HepG2 (cell line): ENCODE data around the gene ETV6. TPM values are rescaled to one million over a fixed set of nuclear protein-coding genes. Genes with fewer than 3 reads are reported as not detected.
A peak's percentile ranks its signal among the peaks of the same experiment; 100 is the strongest.
"Not testable (repeated sequence)": the region's sequence is repeated elsewhere in the genome, so short reads cannot be mapped to it uniquely, and the experiment has no call there.

Experiments
- ATAC-seq: fragments of 200-7000 bp; cut with Tn5 transposase; 3 replicates; pipeline ENCODE4 v1.9.1; 2020; ENCODE audit warnings: mild to moderate bottlenecking, moderate library complexity
- BruUV-seq: library from RNA; stranded (reverse); fragments of 400-500 nt; replicated peaks from 2 replicates; lab custom pipeline; 2021; lab: Mats Ljungman, UMichigan
- CTCF ChIA-PET: fragments of 300-600 bp; formaldehyde crosslinking; extraction: SDS; loops from one replicate; lab custom pipeline; 2021; ENCODE audit warnings: low total read pairs, inconsistent platforms, low intra/inter-chr PET ratio; lab: Yijun Ruan, JAX
- POLR2A ChIA-PET: fragments of 350-600 bp; sonication (Branson Sonifier 250); formaldehyde crosslinking; loops from one replicate; lab custom pipeline; 2020; ENCODE audit warnings: antibody characterized with exemption, inconsistent platforms; lab: Yijun Ruan, JAX
- DNase-seq: peaks from one replicate; pipeline ENCODE4 v3.0.0-alpha.2; 2015; ENCODE audit warnings: low spot score
- FAIRE-seq: peaks from 3 replicates; lab custom pipeline; 2011; peaks lifted over from hg19 to GRCh38; lab: Jason Lieb, UNC
- H2AFZ ChIP-seq: one replicate; pipeline ENCODE4 v1.6.1; 2011; ENCODE audit warnings: low read length, inconsistent platforms
- H3K27ac ChIP-seq: fragments of 300-600 bp; 3 replicates; pipeline ENCODE4 v1.8.0; 2011; ENCODE audit warnings: mixed run types, mild to moderate bottlenecking, mixed read lengths, low read length, inconsistent platforms; ENCODE audit not compliant: insufficient read depth; ENCODE audit errors: extremely low read length
- H3K27me3 ChIP-seq, 2 experiments: fragments of 200-600 bp in 1 of 2; 2 replicates in 1 of 2; 3 replicates in 1 of 2; pipeline versions ENCODE4 v1.6.0 to v1.8.0; 2011; ENCODE audit warnings: low read length in 2 of 2, mild to moderate bottlenecking in 2 of 2, moderate library complexity in 2 of 2, inconsistent platforms in 1 of 2; ENCODE audit not compliant: insufficient read depth in 2 of 2, control insufficient read depth in 1 of 2
- H3K36me3 ChIP-seq, 2 experiments: fragments of 200-600 bp in 1 of 2; replicated peaks in 1 of 2; 2 replicates in 1 of 2; 3 replicates in 1 of 2; pipeline versions ENCODE4 v1.5.1 to v1.8.0; 2011; ENCODE audit warnings: low read length in 2 of 2, inconsistent platforms in 1 of 2; ENCODE audit not compliant: insufficient read depth in 2 of 2, control insufficient read depth in 1 of 2
- H3K4me1 ChIP-seq: 2 replicates; pipeline ENCODE4 v1.5.1; 2012; ENCODE audit warnings: low read length, inconsistent platforms; ENCODE audit not compliant: insufficient read depth
- H3K4me2 ChIP-seq: 2 replicates; pipeline ENCODE4 v1.6.0; 2011; ENCODE audit warnings: low read depth, low read length, inconsistent platforms
- H3K4me3 ChIP-seq, 3 experiments: fragments of 200-600 bp in 1 of 3; sonication (generic), shearing (Covaris generic) in 1 of 3; replicated peaks in 1 of 3; 2 replicates each; pipeline ENCODE4 v1.5.1; 2011 to 2016; ENCODE audit warnings: low read length in 3 of 3, inconsistent platforms in 2 of 3, low read depth in 2 of 3, mild to moderate bottlenecking in 2 of 3, control low read depth in 1 of 3, mixed read lengths in 1 of 3; ENCODE audit not compliant: insufficient read depth in 1 of 3
- H3K79me2 ChIP-seq: one replicate; pipeline ENCODE4 v1.6.1; 2011; ENCODE audit warnings: low read length, inconsistent platforms; ENCODE audit not compliant: insufficient read depth
- H3K9ac ChIP-seq: 2 replicates; pipeline ENCODE4 v1.6.0; 2011; ENCODE audit warnings: mild to moderate bottlenecking, low read depth, low read length, inconsistent platforms; ENCODE audit not compliant: insufficient read depth
- H3K9me3 ChIP-seq: 2 replicates; pipeline ENCODE4 v1.5.1; 2012; ENCODE audit warnings: mild to moderate bottlenecking, low read length
- H4K20me1 ChIP-seq: 2 replicates; pipeline ENCODE4 v1.6.0; 2011; ENCODE audit warnings: inconsistent platforms, mild to moderate bottlenecking, low read length, moderate library complexity; ENCODE audit not compliant: insufficient read depth
- ARID5B ChIP-seq: IDR thresholded peaks from 2 replicates; pipeline ENCODE4 v1.4.0; 2020; ENCODE audit warnings: mild to moderate bottlenecking, missing genetic modification reagents
- ETV5 ChIP-seq: IDR thresholded peaks from 2 replicates; pipeline ENCODE4 v1.6.1; 2018; ENCODE audit warnings: missing biosample characterization, missing genetic modification reagents, inconsistent platforms, borderline replicate concordance
- FOXA1 ChIP-seq, 2 experiments: fragments of 450-650 bp in 1 of 2; sonication (generic) in 1 of 2; formaldehyde crosslinking in 1 of 2; IDR thresholded peaks; 2 replicates each; pipeline versions ENCODE4 v1.4.0 to v1.6.1; 2016 to 2020; ENCODE audit warnings: missing genetic modification reagents in 1 of 2
- FOXA3 ChIP-seq: IDR thresholded peaks from 2 replicates; pipeline ENCODE4 v1.6.1; 2016; ENCODE audit warnings: missing genetic modification reagents, missing compliant biosample characterization
- FOXJ3 ChIP-seq: sonication (generic); formaldehyde crosslinking; IDR thresholded peaks from 2 replicates; pipeline ENCODE4 v1.4.0; 2020; ENCODE audit warnings: missing genetic modification reagents, mild to moderate bottlenecking, borderline replicate concordance
- FOXP1 ChIP-seq, 2 experiments: fragments of 450-650 bp in 1 of 2; IDR thresholded peaks; 2 replicates each; pipeline ENCODE4 v1.6.1; 2017 to 2018; ENCODE audit warnings: antibody characterized with exemption in 1 of 2
- FOXP4 ChIP-seq: sonication (generic); formaldehyde crosslinking; IDR thresholded peaks from 2 replicates; pipeline ENCODE4 v1.4.0; 2020; ENCODE audit warnings: missing genetic modification reagents
- SOX13 ChIP-seq, 3 experiments: fragments of 450-650 bp in 1 of 3; sonication (generic) in 1 of 3; formaldehyde crosslinking in 1 of 3; IDR thresholded peaks in 2 of 3; conservative IDR thresholded peaks in 1 of 3; 2 replicates each; pipeline versions ENCODE4 v1.5.0 to v1.6.1; 2016 to 2020; ENCODE audit warnings: antibody characterized with exemption in 1 of 3, mild to moderate bottlenecking in 1 of 3, missing compliant biosample characterization in 1 of 3, missing genetic modification reagents in 1 of 3, moderate library complexity in 1 of 3
- SOX6 ChIP-seq, 2 experiments: fragments of 450-650 bp in 1 of 2; sonication (generic) in 1 of 2; formaldehyde crosslinking in 1 of 2; IDR thresholded peaks; 2 replicates each; pipeline versions ENCODE4 v1.4.0 to v1.6.1; 2017 to 2020; ENCODE audit warnings: antibody characterized with exemption in 1 of 2, mild to moderate bottlenecking in 1 of 2, missing genetic modification reagents in 1 of 2
- ZFP90 ChIP-seq: sonication (generic); formaldehyde crosslinking; IDR thresholded peaks from 2 replicates; pipeline ENCODE4 v1.8.0; 2022; ENCODE audit warnings: missing genetic modification reagents, mild to moderate bottlenecking, inconsistent platforms, borderline replicate concordance
- ZNF687 ChIP-seq: sonication (generic); formaldehyde crosslinking; IDR thresholded peaks from 2 replicates; pipeline ENCODE4 v1.5.1; 2020; ENCODE audit warnings: mild to moderate bottlenecking, missing genetic modification reagents, moderate library complexity
- WGBS: methylation state at CpG from one replicate; pipeline ENCODE4 v1.1.6; 2017; ENCODE audit warnings: low lambda C conversion rate; 5-methylcytosine and 5-hydroxymethylcytosine counted together
- in situ Hi-C: cut with HindIII; loops from 2 replicates; pipeline ENCODE4 v1.10.0; 2017; ENCODE audit warnings: low pct_unique_long_range_greater_than_20kb; ENCODE audit not compliant: extremely low pct_ligation_motif_present
- intact Hi-C: fragments of 100-400 bp; cut with micrococcal nuclease; formaldehyde crosslinking; loops from one replicate; pipeline ENCODE4 v1.10.0; 2022; ENCODE audit not compliant: unreplicated experiment
- polyA plus RNA-seq, 8 experiments: library from polyadenylated mRNA; depleted of rRNA in 3 of 8; stranded (reverse) in 7 of 8; unstranded in 1 of 8; fragments of >200 nt; fragmentation: Illumina TruSeq in 4 of 8; extraction: Trizol in 4 of 8; gene quantifications; 2 replicates each; pipeline versions ENCODE4 v1.2.1 to v1.2.3, GENCODE V29; 2011 to 2016; ENCODE audit warnings: low read depth in 4 of 8, missing spikeins in 1 of 8, mixed read lengths in 1 of 8; ENCODE audit not compliant: insufficient read depth in 1 of 8
- total RNA-seq, 5 experiments: library from RNA; depleted of rRNA; stranded (reverse); fragments of >200 nt; fragmentation: Illumina TruSeq; extraction: Trizol; gene quantifications; 2 replicates each; pipeline ENCODE4 v1.2.3, GENCODE V29; 2016; ENCODE audit warnings: low read depth in 1 of 5

The ETV6 gene
- total and polyA plus RNA-seq, 2 of the 13 experiments (the other 11 are each of a cell fraction or from before 2014, with no cell fraction given), result 2.2 to 3.0 TPM

- not testable (repeated sequence) for TF ChIP-seq SOX13, SOX6, FOXP1, FOXA1 (IDR thresholded peaks at IDR 0.05)
- TF ChIP-seq SOX13 (CRISPR knock-in tag; conservative IDR thresholded peaks at IDR 0.05 in 1 of 2, IDR thresholded peaks at IDR 0.05 in 1 of 2), result peak in 1 of 2 experiments; percentile 20; a peak in 1 of 4 replicates
- 0 out of 2 replicates have a peak, but pooled peaks have one; percentile 30 for TF ChIP-seq SOX6 (CRISPR knock-in tag; IDR thresholded peaks at IDR 0.05)
- 0 out of 2 replicates have a peak, but pooled peaks have one; percentile 21 for TF ChIP-seq FOXP1 (CRISPR knock-in tag; IDR thresholded peaks at IDR 0.05)
- TF ChIP-seq ETV5 (CRISPR knock-in tag), result 0 out of 2 replicates have a peak, but pooled peaks have one; percentile 22
- TF ChIP-seq ZNF687 (CRISPR knock-in tag), result peak; percentile 32; the same call in 1 of the 2 replicates
- TF ChIP-seq FOXA3 (CRISPR knock-in tag), result peak; percentile 85
- TF ChIP-seq FOXA1 (CRISPR knock-in tag; IDR thresholded peaks at IDR 0.05), result peak; percentile 51
- TF ChIP-seq ZFP90, result 0 out of 2 replicates have a peak, but pooled peaks have one; percentile 32
- peak; percentile 41; the same call in 1 of the 2 replicates for TF ChIP-seq ARID5B (CRISPR knock-in tag)
- TF ChIP-seq FOXJ3 (CRISPR knock-in tag), result peak; percentile 35; the same call in 1 of the 2 replicates
- peak; percentile 45 for TF ChIP-seq FOXP4 (CRISPR knock-in tag)
- TF ChIP-seq, all 625 proteins: peak for 11; not testable (repeated sequence) for 614
- H4K20me1 ChIP-seq, H3K79me2 ChIP-seq, H3K4me1 ChIP-seq, H2AFZ ChIP-seq, H3K36me3 ChIP-seq, FAIRE-seq, H3K9ac ChIP-seq, H3K9me3 ChIP-seq, H3K4me3 ChIP-seq, ATAC-seq, H3K27me3 ChIP-seq, H3K27ac ChIP-seq, in situ Hi-C loops, CTCF ChIA-PET, BruUV-seq: not testable (repeated sequence)
- POLR2A ChIA-PET, result interaction anchor here (1.2 kb wide), 1 partner anchor 24 kb away, joined by 3 read pairs; no protein-coding TSS in a partner anchor
- intact Hi-C loops, result loop anchor here (10.0 kb wide), 1 partner anchor 125 kb away; no protein-coding TSS in a partner anchor
- WGBS, result 8% methylated on average over 8 of the region's 9 CpGs
- H3K4me2 ChIP-seq, result peak overlapping the region; percentile 49
- peak; percentile 39 for DNase-seq
Measured at GRCh38 chr12:11909406-11909805, 259.9 kb downstream of the ETV6 start.
